Naive thymus-derived CD4-positive, alpha-beta T cell (primary cell): ENCODE data around the gene PCDHA8. TPM values are rescaled to one million over a fixed set of nuclear protein-coding genes. Genes with fewer than 3 reads are reported as not detected.
"Not testable (repeated sequence)": the region's sequence is repeated elsewhere in the genome, so short reads cannot be mapped to it uniquely, and the experiment has no call there.

Experiments used
- ATAC-seq: fragments of 150-1000 bp; cut with Tn5 transposase; 2 replicates; pipeline ENCODE4 v1.10.0; 2021; ENCODE audit warnings: mild to moderate bottlenecking, moderate library complexity
- CTCF ChIA-PET: fragments of 350-600 bp; sonication (Branson Sonifier 250); formaldehyde crosslinking; loops from one replicate; lab custom pipeline; 2021; ENCODE audit warnings: antibody characterized with exemption; lab: Charles Lee
- POLR2A ChIA-PET: fragments of 350-600 bp; sonication (Branson Sonifier 250); formaldehyde crosslinking; loops from one replicate; lab custom pipeline; 2021; ENCODE audit warnings: antibody characterized with exemption, inconsistent platforms; lab: Charles Lee
- DNase-seq, 9 donors: peaks; one replicate each; pipeline versions ENCODE4 v3.0.0 to v3.0.0-alpha.2; 2020 to 2022; ENCODE audit warnings: mixed read lengths in 1 of 9
- H3K27ac ChIP-seq: one replicate; pipeline ENCODE4 v1.7.0; 2013; ENCODE audit warnings: mild to moderate bottlenecking, low read depth, low read length, moderate library complexity
- H3K27me3 ChIP-seq, 2 donors: one replicate each; pipeline ENCODE4 v1.7.0; 2013; ENCODE audit warnings: low read length in 2 of 2, mild to moderate bottlenecking in 2 of 2, moderate library complexity in 2 of 2; ENCODE audit not compliant: control insufficient read depth in 2 of 2, insufficient read depth in 2 of 2
- H3K36me3 ChIP-seq, 3 experiments: 1 replicate in 2 of 3; 2 replicates in 1 of 3; pipeline ENCODE4 v1.7.0; 2013; ENCODE audit warnings: low read length in 3 of 3, mild to moderate bottlenecking in 3 of 3, moderate library complexity in 1 of 3; ENCODE audit not compliant: insufficient read depth in 3 of 3, control insufficient read depth in 2 of 3
- H3K4me1 ChIP-seq, 2 donors: one replicate each; pipeline ENCODE4 v1.7.0; 2013; ENCODE audit warnings: low read length in 2 of 2, mild to moderate bottlenecking in 2 of 2, moderate library complexity in 1 of 2; ENCODE audit not compliant: control insufficient read depth in 2 of 2, insufficient read depth in 2 of 2
- H3K4me3 ChIP-seq: 2 replicates; pipeline ENCODE4 v1.7.0; 2013; ENCODE audit warnings: mild to moderate bottlenecking, low read length
- H3K9me3 ChIP-seq, 3 experiments: 1 replicate in 2 of 3; 2 replicates in 1 of 3; pipeline ENCODE4 v1.7.0; 2013; ENCODE audit warnings: low read length in 3 of 3; ENCODE audit not compliant: control insufficient read depth in 2 of 3
- H3K27ac Mint-ChIP-seq, 9 donors: one replicate each; pipeline ENCODE4 v1.8.0; 2020 to 2022; ENCODE audit warnings: mixed read lengths in 9 of 9, mild to moderate bottlenecking in 8 of 9, moderate library complexity in 5 of 9, inconsistent platforms in 2 of 9
- H3K27me3 Mint-ChIP-seq, 5 donors: one replicate each; pipeline ENCODE4 v1.8.0; 2021 to 2022; ENCODE audit warnings: mixed read lengths in 5 of 5, mild to moderate bottlenecking in 1 of 5
- H3K36me3 Mint-ChIP-seq, 5 donors: one replicate each; pipeline ENCODE4 v1.8.0; 2020 to 2022; ENCODE audit warnings: mixed read lengths in 5 of 5, mild to moderate bottlenecking in 3 of 5, inconsistent platforms in 1 of 5
- H3K4me1 Mint-ChIP-seq, 7 donors: one replicate each; pipeline ENCODE4 v1.8.0; 2020 to 2022; ENCODE audit warnings: mixed read lengths in 7 of 7, mild to moderate bottlenecking in 3 of 7, inconsistent platforms in 1 of 7
- H3K4me3 Mint-ChIP-seq, 10 donors: one replicate each; pipeline ENCODE4 v1.8.0; 2020 to 2022; ENCODE audit warnings: mild to moderate bottlenecking in 10 of 10, mixed read lengths in 10 of 10, moderate library complexity in 6 of 10, inconsistent platforms in 2 of 10
- H3K9me3 Mint-ChIP-seq, 11 donors: one replicate each; pipeline ENCODE4 v1.8.0; 2020 to 2022; ENCODE audit warnings: mixed read lengths in 11 of 11, mild to moderate bottlenecking in 4 of 11, inconsistent platforms in 1 of 11, moderate library complexity in 1 of 11
- intact Hi-C, 2 donors: fragments of 100-400 bp; cut with micrococcal nuclease; formaldehyde crosslinking; loops; one replicate each; pipeline ENCODE4 v1.15.1; 2023
- polyA plus RNA-seq, 2 donors: library from polyadenylated mRNA; unstranded; fragments of 300-500 nt; fragmentation: Illumina TruSeq; gene quantifications; one replicate each; pipeline ENCODE4 v1.2.3, GENCODE V29; 2021
- total RNA-seq, 6 experiments: library from RNA in 5 of 6; stranded (reverse) in 5 of 6; gene quantifications; 1 replicate in 5 of 6; 2 replicates in 1 of 6; pipeline ENCODE4 v1.2.3 and lab custom pipeline; 2021 to 2026

The PCDHA8 gene
- total and polyA plus RNA-seq, 7 experiments from 2014 or later = not detected

DNA sequence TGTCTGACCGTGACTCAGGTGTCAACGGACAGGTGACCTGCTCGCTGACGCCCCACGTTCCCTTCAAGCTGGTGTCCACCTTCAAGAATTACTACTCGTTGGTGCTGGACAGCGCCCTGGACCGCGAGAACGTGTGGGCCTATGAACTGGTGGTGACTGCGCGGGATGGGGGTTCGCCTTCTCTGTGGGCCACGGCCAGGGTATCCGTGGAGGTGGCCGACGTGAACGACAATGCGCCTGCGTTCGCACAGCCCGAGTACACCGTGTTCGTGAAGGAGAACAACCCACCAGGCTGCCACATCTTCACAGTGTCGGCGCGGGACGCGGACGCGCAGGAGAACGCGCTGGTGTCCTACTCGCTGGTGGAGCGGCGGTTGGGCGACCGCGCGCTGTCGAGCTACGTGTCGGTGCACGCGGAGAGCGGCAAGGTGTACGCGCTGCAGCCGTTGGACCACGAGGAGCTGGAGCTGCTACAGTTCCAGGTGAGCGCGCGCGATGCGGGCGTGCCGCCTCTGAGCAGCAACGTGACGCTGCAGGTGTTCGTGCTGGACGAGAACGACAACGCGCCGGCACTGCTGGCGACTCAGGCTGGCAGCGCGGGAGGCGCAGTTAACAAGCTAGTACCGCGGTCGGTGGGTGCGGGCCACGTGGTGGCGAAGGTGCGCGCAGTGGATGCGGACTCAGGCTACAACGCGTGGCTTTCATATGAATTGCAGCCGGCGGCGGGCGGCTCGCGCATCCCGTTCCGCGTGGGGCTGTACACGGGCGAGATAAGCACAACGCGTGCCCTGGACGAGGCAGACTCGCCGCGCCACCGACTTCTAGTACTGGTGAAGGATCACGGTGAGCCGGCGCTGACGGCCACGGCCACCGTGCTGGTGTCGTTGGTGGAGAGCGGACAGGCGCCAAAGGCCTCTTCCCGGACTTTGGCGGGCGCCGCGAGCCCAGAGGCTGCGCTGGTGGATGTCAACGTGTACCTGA, 29.5 kb downstream of the PCDHA8 start:
- DNase-seq = no peak
- H3K27ac Mint-ChIP-seq = no peak overlapping the region
- H3K36me3 Mint-ChIP-seq = peaks cover 0 to 10% (median 2%) of the 10 kb centered on the region in 5 donors
- Histone ChIP-seq H3K27ac (no peak overlapping the region), H3K4me3 (no peak overlapping the region), H3K36me3 (no peaks in the 10 kb centered on the region), H3K27me3 (peaks cover 0 to 10% of the 10 kb centered on the region in 2 donors), H3K9me3 (peaks cover 0 to 21% (median 0%) of the 10 kb centered on the region in 3 experiments), H3K4me1 (no peaks in the 10 kb centered on the region)
- H3K4me3 Mint-ChIP-seq = no peak overlapping the region
- H3K9me3 Mint-ChIP-seq = peaks cover 0 to 71% (median 28%) of the 10 kb centered on the region in 11 donors
- ChIA-PET CTCF (no interaction called here), POLR2A (no interaction called here)
- no peak for ATAC-seq
- H3K4me1 Mint-ChIP-seq = no peaks in the 10 kb centered on the region
- intact Hi-C loops = no loop called here
- peaks cover 0 to 69% (median 50%) of the 10 kb centered on the region in 5 donors for H3K27me3 Mint-ChIP-seq

GRCh38 chr5:140875085-140876065, 34.4 kb downstream of the PCDHA8 start, which contains the start of gene PCDHA12:
Gene PCDHA12 (plus strand): TSS chr5:140875308. CDS start chr5:140875473, 165 bp downstream.
- Mint-ChIP-seq H3K4me1 (no peaks in the 10 kb centered on the region), H3K9me3 (peaks cover under 1 to 86% (median 36%) of the 10 kb centered on the region in 11 donors), H3K36me3 (peaks cover 0 to 21% (median 0%) of the 10 kb centered on the region in 5 donors), H3K4me3 (peak within 1 kb of the TSS in 1 of 10 donors; percentile 20), H3K27ac (peak within 1 kb of the TSS in 1 of 9 donors; percentile 52), H3K27me3 (peaks cover 0 to 63% (median 61%) of the 10 kb centered on the region in 5 donors)
- H3K4me3 ChIP-seq = no peak within 1 kb of the TSS
- ATAC-seq (no peak), DNase-seq (no peak)
- no peaks in the 10 kb centered on the region for H3K4me1 ChIP-seq
- ChIA-PET CTCF (no interaction called here), POLR2A (no interaction called here)
- no peak within 1 kb of the TSS for H3K27ac ChIP-seq
- peaks cover 0 to 30% (median 0%) of the 10 kb centered on the region in 3 experiments for H3K9me3 ChIP-seq
- peaks cover 0 to 4% of the 10 kb centered on the region in 2 donors for H3K27me3 ChIP-seq
- no peaks in the 10 kb centered on the region for H3K36me3 ChIP-seq
- intact Hi-C loops = no loop called here

GRCh38 chr5:140876541-140877261, 35.7 kb downstream of the PCDHA8 start:
- CTCF ChIA-PET, H3K4me3 ChIP-seq, H3K27ac ChIP-seq, H3K4me1 Mint-ChIP-seq, H3K4me1 ChIP-seq, H3K4me3 Mint-ChIP-seq, POLR2A ChIA-PET, ATAC-seq, intact Hi-C loops, H3K27me3 ChIP-seq, H3K36me3 ChIP-seq, DNase-seq: not testable (repeated sequence)
- peaks cover 0 to 21% (median 0%) of the 10 kb centered on the region in 3 experiments for H3K9me3 ChIP-seq
- peak overlapping the region in 1 of 9 donors; percentile 52 for H3K27ac Mint-ChIP-seq
- H3K9me3 Mint-ChIP-seq = peaks cover 7 to 86% (median 46%) of the 10 kb centered on the region in 11 donors
- peaks cover 0 to 32% (median 2%) of the 10 kb centered on the region in 5 donors for H3K36me3 Mint-ChIP-seq
- H3K27me3 Mint-ChIP-seq = peaks cover 0 to 74% (median 73%) of the 10 kb centered on the region in 5 donors

- peaks cover 9 to 86% (median 45%) of the 10 kb centered on the region in 11 donors for H3K9me3 Mint-ChIP-seq
- no peak overlapping the region for H3K4me3 Mint-ChIP-seq
- intact Hi-C loops = no loop called here
- Histone ChIP-seq H3K4me3 (no peak overlapping the region), H3K27me3 (no peaks in the 10 kb centered on the region), H3K4me1 (no peaks in the 10 kb centered on the region), H3K27ac (no peak overlapping the region), H3K9me3 (peaks cover 0 to 21% (median 0%) of the 10 kb centered on the region in 3 experiments), H3K36me3 (no peaks in the 10 kb centered on the region)
- no peak for ATAC-seq
- no peaks in the 10 kb centered on the region for H3K4me1 Mint-ChIP-seq
- no peak for DNase-seq
- no peak overlapping the region for H3K27ac Mint-ChIP-seq
- H3K27me3 Mint-ChIP-seq = peaks cover 0 to 74% (median 71%) of the 10 kb centered on the region in 5 donors
- peaks cover 0 to 34% (median 4%) of the 10 kb centered on the region in 5 donors for H3K36me3 Mint-ChIP-seq
- ChIA-PET POLR2A (no interaction called here), CTCF (no interaction called here)
Observed at GRCh38 chr5:140877262-140877581, 36.2 kb downstream of the PCDHA8 start.

- ChIA-PET CTCF (no interaction called here), POLR2A (no interaction called here)
- DNase-seq (no peak), ATAC-seq (no peak)
- no peak within 1 kb of the TSS for H3K4me3 ChIP-seq
- H3K4me1 ChIP-seq = no peaks in the 10 kb centered on the region
- H3K4me3 Mint-ChIP-seq = no peak within 1 kb of the TSS
- intact Hi-C loops = loop anchor here in 1 of 2 donors (5.0 kb wide), 1 partner anchor 40 kb away; the partner anchor contains the start of gene PCDHA8
- no peak within 1 kb of the TSS for H3K27ac ChIP-seq
- H3K27ac Mint-ChIP-seq = peak within 1 kb of the TSS in 1 of 9 donors; percentile 46
- H3K27me3 Mint-ChIP-seq = peaks cover 0 to 56% (median 50%) of the 10 kb centered on the region in 5 donors
- H3K36me3 Mint-ChIP-seq = peaks cover 0 to 40% (median 4%) of the 10 kb centered on the region in 5 donors
- peaks cover 11 to 81% (median 35%) of the 10 kb centered on the region in 11 donors for H3K9me3 Mint-ChIP-seq
- H3K36me3 ChIP-seq = no peaks in the 10 kb centered on the region
- no peaks in the 10 kb centered on the region for H3K27me3 ChIP-seq
- H3K4me1 Mint-ChIP-seq = no peaks in the 10 kb centered on the region
- peaks cover 0 to 21% (median 0%) of the 10 kb centered on the region in 3 experiments for H3K9me3 ChIP-seq
Observed at GRCh38 chr5:140881889-140882590, 41.1 kb downstream of the PCDHA8 start, which contains the start of gene PCDHA13. Gene PCDHA13 (plus strand): TSS chr5:140882124. CDS start chr5:140882269, 145 bp downstream.
